Mammary microvascular endothelial cell (primary cell): ENCODE data around the gene ENGASE. TPM values are rescaled to one million over a fixed set of nuclear protein-coding genes. Genes with fewer than 3 reads are reported as not detected.

Experiments used
- total RNA-seq: library from RNA; depleted of rRNA; stranded (reverse); fragments of >200 nt; gene quantifications from 2 replicates; pipeline ENCODE4 v1.2.3, GENCODE V29; 2015

Gene ENGASE, protein sequence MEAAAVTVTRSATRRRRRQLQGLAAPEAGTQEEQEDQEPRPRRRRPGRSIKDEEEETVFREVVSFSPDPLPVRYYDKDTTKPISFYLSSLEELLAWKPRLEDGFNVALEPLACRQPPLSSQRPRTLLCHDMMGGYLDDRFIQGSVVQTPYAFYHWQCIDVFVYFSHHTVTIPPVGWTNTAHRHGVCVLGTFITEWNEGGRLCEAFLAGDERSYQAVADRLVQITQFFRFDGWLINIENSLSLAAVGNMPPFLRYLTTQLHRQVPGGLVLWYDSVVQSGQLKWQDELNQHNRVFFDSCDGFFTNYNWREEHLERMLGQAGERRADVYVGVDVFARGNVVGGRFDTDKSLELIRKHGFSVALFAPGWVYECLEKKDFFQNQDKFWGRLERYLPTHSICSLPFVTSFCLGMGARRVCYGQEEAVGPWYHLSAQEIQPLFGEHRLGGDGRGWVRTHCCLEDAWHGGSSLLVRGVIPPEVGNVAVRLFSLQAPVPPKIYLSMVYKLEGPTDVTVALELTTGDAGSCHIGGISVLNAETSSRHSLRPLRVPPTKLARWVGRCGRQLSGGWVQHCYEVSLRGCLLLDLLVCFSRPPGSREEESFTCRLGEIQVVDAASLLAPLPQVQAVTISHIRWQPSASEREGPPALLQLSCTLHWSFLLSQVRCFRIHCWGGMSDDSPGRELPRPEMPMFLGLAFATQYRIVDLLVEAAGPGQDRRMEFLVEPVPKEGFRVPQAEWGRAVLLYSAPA
- total RNA-seq = 5.9 and 6.8 TPM in 2 replicates

DNA sequence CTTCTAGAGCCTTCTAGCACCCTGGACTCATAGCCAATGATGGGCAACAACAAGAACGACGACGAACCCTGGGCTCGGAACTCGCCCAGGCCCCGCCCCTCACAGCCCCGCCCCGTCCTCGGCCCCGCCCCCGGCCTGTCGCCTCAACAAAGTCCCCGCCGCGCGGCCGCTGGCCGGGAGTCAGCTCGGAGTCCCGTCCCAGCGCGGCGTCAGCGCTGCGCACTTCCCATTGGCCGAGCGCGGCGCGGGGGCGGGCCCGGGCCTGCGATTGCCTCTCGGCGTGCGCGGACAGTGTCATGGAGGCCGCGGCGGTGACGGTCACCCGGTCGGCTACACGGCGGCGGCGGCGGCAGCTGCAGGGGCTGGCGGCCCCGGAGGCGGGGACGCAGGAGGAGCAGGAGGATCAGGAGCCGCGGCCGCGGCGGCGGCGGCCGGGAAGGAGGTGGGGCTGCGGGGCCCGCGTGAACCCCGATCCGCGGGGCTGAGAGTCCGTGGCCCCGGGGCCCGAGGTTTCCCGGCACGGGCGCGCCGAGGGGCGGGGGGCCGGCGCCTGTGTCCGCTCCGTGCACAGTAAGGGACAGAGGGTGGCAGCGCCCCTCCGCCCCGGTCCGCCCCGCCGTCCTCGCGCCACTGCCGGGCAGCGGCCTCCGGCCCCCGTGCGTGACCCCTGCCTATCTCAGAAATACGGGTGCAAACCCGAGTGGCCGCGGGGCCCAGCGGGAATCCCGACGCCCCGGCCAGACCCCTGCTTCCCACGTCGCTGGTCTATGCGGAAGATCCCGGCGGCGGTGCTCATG lies at the start of gene ENGASE:
ENGASE (plus strand) TSS at position 176 of the 797 bp plus-strand sequence; CDS start at position 297, 121 bp downstream.

Other genes with a start within 250 kb of the ENGASE start
- gene USP36, start 234.0 kb upstream of the ENGASE start, total RNA-seq = 20.5 and 22.3 TPM in 2 replicates
- 0.20 and 0.74 TPM in 2 replicates for gene CEP295NL, start 171.6 kb upstream of the ENGASE start, total RNA-seq
- 128 and 131 TPM in 2 replicates for gene TIMP2, start 149.4 kb upstream of the ENGASE start, total RNA-seq
- gene LGALS3BP, start 94.9 kb upstream of the ENGASE start, total RNA-seq = 80.6 TPM in 2 replicates
- gene CANT1, start 65.1 kb upstream of the ENGASE start, total RNA-seq = 54.8 and 62.7 TPM in 2 replicates
- gene C1QTNF1, start 50.7 kb upstream of the ENGASE start, total RNA-seq = 7.0 and 9.5 TPM in 2 replicates